Neuronal stem cell (in vitro differentiated cells): ENCODE data around the gene PCDHGB1.
"Not testable (repeated sequence)": the region's sequence is repeated elsewhere in the genome, so short reads cannot be mapped to it uniquely, and the experiment has no call there.

ENCODE experiments used
- DNase-seq: peaks from one replicate; pipeline ENCODE4 v3.0.0-alpha.2; 2013; ENCODE audit warnings: low spot score
- H2AFZ ChIP-seq: one replicate; pipeline ENCODE4 v1.6.1; 2013; ENCODE audit warnings: mild to moderate bottlenecking, low read length, inconsistent platforms
- H2AK5ac ChIP-seq: 2 replicates; pipeline ENCODE4 v1.6.1; 2013; ENCODE audit warnings: low read depth, mild to moderate bottlenecking, inconsistent platforms, low read length, moderate library complexity, mixed read lengths
- H2BK120ac ChIP-seq: 2 replicates; pipeline ENCODE4 v1.6.1; 2013; ENCODE audit warnings: low read depth, mild to moderate bottlenecking, inconsistent platforms, low read length, moderate library complexity, mixed read lengths
- H2BK12ac ChIP-seq: one replicate; pipeline ENCODE4 v1.6.1; 2013; ENCODE audit warnings: low read length, inconsistent platforms
- H2BK15ac ChIP-seq: 2 replicates; pipeline ENCODE4 v1.6.1; 2013; ENCODE audit warnings: mild to moderate bottlenecking, low read length, inconsistent platforms, mixed read lengths
- H2BK5ac ChIP-seq: one replicate; pipeline ENCODE4 v1.6.1; 2013; ENCODE audit warnings: inconsistent platforms, mild to moderate bottlenecking, low read length, moderate library complexity
- H3K14ac ChIP-seq: one replicate; pipeline ENCODE4 v1.6.1; 2013; ENCODE audit warnings: low read length, inconsistent platforms
- H3K18ac ChIP-seq: 2 replicates; pipeline ENCODE4 v1.6.1; 2013; ENCODE audit warnings: low read length, inconsistent platforms
- H3K23ac ChIP-seq: 2 replicates; pipeline ENCODE4 v1.6.1; 2013; ENCODE audit warnings: low read depth, mild to moderate bottlenecking, mixed read lengths, low read length, inconsistent platforms; ENCODE audit not compliant: poor library complexity
- H3K27ac ChIP-seq: replicated peaks from 3 replicates; pipeline ENCODE4 v1.5.1; 2013; ENCODE audit warnings: low read length, inconsistent platforms
- H3K27me3 ChIP-seq, 3 experiments: 2 replicates each; pipeline ENCODE4 v1.6.1; 2013; ENCODE audit warnings: low read length in 3 of 3, mild to moderate bottlenecking in 2 of 3, inconsistent platforms in 1 of 3, low read depth in 1 of 3, mixed read lengths in 1 of 3, moderate library complexity in 1 of 3; ENCODE audit not compliant: control insufficient read depth in 3 of 3, insufficient read depth in 3 of 3
- H3K36me3 ChIP-seq, 2 donors: replicated peaks in 1 of 2; 2 replicates each; pipeline ENCODE4 v1.6.1; 2013; ENCODE audit warnings: low read length in 2 of 2; ENCODE audit not compliant: control insufficient read depth in 2 of 2, insufficient read depth in 2 of 2
- H3K4ac ChIP-seq: 2 replicates; pipeline ENCODE4 v1.6.1; 2013; ENCODE audit warnings: inconsistent platforms, mild to moderate bottlenecking, low read length, moderate library complexity
- H3K4me1 ChIP-seq, 2 donors: 1 replicate in 1 of 2; 2 replicates in 1 of 2; pipeline ENCODE4 v1.6.1; 2013; ENCODE audit warnings: low read length in 2 of 2, low read depth in 1 of 2; ENCODE audit not compliant: control insufficient read depth in 2 of 2, insufficient read depth in 1 of 2
- H3K4me2 ChIP-seq: one replicate; pipeline ENCODE4 v1.6.1; 2013; ENCODE audit warnings: mild to moderate bottlenecking, low read length, inconsistent platforms; ENCODE audit not compliant: insufficient read depth, poor library complexity, severe bottlenecking
- H3K4me3 ChIP-seq, 2 donors: 2 replicates each; pipeline ENCODE4 v1.5.1; 2013; ENCODE audit warnings: low read length in 2 of 2, mild to moderate bottlenecking in 2 of 2, inconsistent platforms in 1 of 2, moderate library complexity in 1 of 2
- H3K79me1 ChIP-seq: one replicate; pipeline ENCODE4 v1.6.1; 2013; ENCODE audit warnings: low read depth, mild to moderate bottlenecking, inconsistent platforms, low read length, moderate library complexity
- H3K9ac ChIP-seq: one replicate; pipeline ENCODE4 v1.6.1; 2013; ENCODE audit warnings: mild to moderate bottlenecking, low read depth, low read length, inconsistent platforms; ENCODE audit not compliant: poor library complexity
- H3K9me3 ChIP-seq, 2 donors: replicated peaks in 1 of 2; 2 replicates each; pipeline versions ENCODE3 to v1.6.1; 2013; ENCODE audit warnings: low read length in 2 of 2, mild to moderate bottlenecking in 2 of 2, inconsistent platforms in 1 of 2, low read depth in 1 of 2, mixed read lengths in 1 of 2, moderate library complexity in 1 of 2; ENCODE audit not compliant: control insufficient read depth in 2 of 2, insufficient read depth in 1 of 2
- H4K8ac ChIP-seq: one replicate; pipeline ENCODE4 v1.6.1; 2013; ENCODE audit warnings: low read depth, mild to moderate bottlenecking, inconsistent platforms, low read length, moderate library complexity
- H4K91ac ChIP-seq: one replicate; pipeline ENCODE4 v1.6.1; 2013; ENCODE audit warnings: low read length, low read depth, mild to moderate bottlenecking, inconsistent platforms; ENCODE audit not compliant: poor library complexity
- WGBS, 2 donors: extraction: QIAGEN DNeasy Blood & Tissue Kit; methylation state at CpG; one replicate each; pipeline ENCODE4 v1.1.7; 2013; ENCODE audit warnings: missing lambda C conversion rate in 2 of 2, mixed read lengths in 1 of 2; ENCODE audit not compliant: insufficient read length in 2 of 2, insufficient replicate concordance in 1 of 2; ENCODE audit errors: extremely low coverage in 2 of 2; 5-methylcytosine and 5-hydroxymethylcytosine counted together

The PCDHGB1 gene

GRCh38 chr5:141316963-141317362 lies 32.9 kb upstream of the PCDHGB1 start:
- not testable (repeated sequence) for H4K91ac ChIP-seq, H3K18ac ChIP-seq, H2BK120ac ChIP-seq, H2BK15ac ChIP-seq, H3K4me2 ChIP-seq, H3K23ac ChIP-seq, H3K14ac ChIP-seq, H3K4me3 ChIP-seq, H3K27me3 ChIP-seq, H2AK5ac ChIP-seq, H3K4me1 ChIP-seq, H2BK5ac ChIP-seq, H3K27ac ChIP-seq, H3K79me1 ChIP-seq, H3K9ac ChIP-seq, H2BK12ac ChIP-seq, DNase-seq, H4K8ac ChIP-seq, H3K4ac ChIP-seq, H2AFZ ChIP-seq
- Histone ChIP-seq H3K36me3 (peaks cover 16 to 60% of the 10 kb centered on the region in 2 donors), H3K9me3 (peaks cover 22 to 78% of the 10 kb centered on the region in 2 donors)
- no CpG with 5 or more reads among the region's 4 CpGs for WGBS, 2 donors

DNA sequence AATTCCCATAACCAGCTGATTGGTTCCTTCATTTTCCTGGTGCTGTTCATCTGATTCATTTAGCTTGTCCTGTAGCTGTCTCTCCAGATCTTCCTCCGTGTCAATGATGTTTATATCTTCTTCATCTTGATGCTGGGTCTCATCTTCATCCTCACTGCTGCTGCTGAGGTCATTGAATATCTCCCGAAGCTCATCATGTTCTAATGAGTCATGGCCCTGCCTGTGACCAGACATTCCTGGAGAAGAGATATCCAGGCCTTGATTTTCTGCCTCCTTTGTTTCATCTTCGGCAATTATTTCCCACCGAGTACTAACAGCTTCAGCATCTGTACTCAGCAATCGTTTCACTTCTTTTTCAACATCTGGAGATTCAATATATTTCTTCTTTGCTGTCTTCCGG lies 30.7 kb upstream of the PCDHGB1 start:
- Histone ChIP-seq H3K36me3 (peaks cover 16 to 52% of the 10 kb centered on the region in 2 donors), H3K18ac (no peak overlapping the region), H3K4me2 (no peak overlapping the region), H3K4me1 (peaks cover 0 to 1% of the 10 kb centered on the region in 2 donors), H2BK5ac (no peak overlapping the region), H3K9ac (no peak overlapping the region), H3K79me1 (no peaks in the 10 kb centered on the region), H3K23ac (no peak overlapping the region), H4K91ac (no peak overlapping the region), H3K14ac (no peak overlapping the region), H2BK15ac (no peak overlapping the region), H4K8ac (no peak overlapping the region), H2AFZ (no peak overlapping the region), H3K4ac (no peak overlapping the region), H2AK5ac (no peak overlapping the region), H3K27me3 (no peaks in the 10 kb centered on the region), H3K4me3 (peak overlapping the region in 1 of 2 donors; percentile 64), H2BK120ac (no peak overlapping the region), H2BK12ac (no peak overlapping the region), H3K9me3 (peaks cover 22 to 61% of the 10 kb centered on the region in 2 donors), H3K27ac (no peak overlapping the region)
- no peak for DNase-seq
- no CpG with 5 or more reads among the region's 6 CpGs for WGBS, 2 donors

- no peak overlapping the region for H2AK5ac ChIP-seq
- peaks cover 0 to 1% of the 10 kb centered on the region in 2 donors for H3K4me1 ChIP-seq
- H3K14ac ChIP-seq, result no peak overlapping the region
- H4K8ac ChIP-seq, result no peak overlapping the region
- H3K36me3 ChIP-seq, result peaks cover 16 to 47% of the 10 kb centered on the region in 2 donors
- no peak overlapping the region for H3K27ac ChIP-seq
- H2BK12ac ChIP-seq, result no peak overlapping the region
- DNase-seq, result no peak
- peak overlapping the region; percentile 29 for H3K4me2 ChIP-seq
- no peaks in the 10 kb centered on the region for H3K27me3 ChIP-seq
- H2BK15ac ChIP-seq, result no peak overlapping the region
- H2BK120ac ChIP-seq, result no peak overlapping the region
- H3K79me1 ChIP-seq, result no peaks in the 10 kb centered on the region
- H2AFZ ChIP-seq, result no peak overlapping the region
- peaks cover 22 to 57% of the 10 kb centered on the region in 2 donors for H3K9me3 ChIP-seq
- no peak overlapping the region for H3K9ac ChIP-seq
- H3K4me3 ChIP-seq, result peak overlapping the region; percentile 41 to 64
- no peak overlapping the region for H3K18ac ChIP-seq
- no peak overlapping the region for H3K4ac ChIP-seq
- WGBS, 2 donors, result no CpG with 5 or more reads among the region's 5 CpGs
- no peak overlapping the region for H2BK5ac ChIP-seq
- no peak overlapping the region for H4K91ac ChIP-seq
- H3K23ac ChIP-seq, result no peak overlapping the region
Measured at GRCh38 chr5:141319699-141320098, 30.2 kb upstream of the PCDHGB1 start.

- H3K18ac ChIP-seq, result peak within 1 kb of the TSS; percentile 94
- H3K9me3 ChIP-seq, result peaks cover 19 to 52% of the 10 kb centered on the region in 2 donors
Measured at GRCh38 chr5:141320225-141321169, 29.4 kb upstream of the PCDHGB1 start, which contains the start of gene TAF7. TSS of gene TAF7 (minus strand) at chr5:141320784. CDS start at chr5:141320044, 740 bp downstream.

More at GRCh38 chr5:141320225-141321169, 29.4 kb upstream of the PCDHGB1 start, which contains the start of gene TAF7:
- Histone ChIP-seq H3K36me3 (peaks cover 15 to 40% of the 10 kb centered on the region in 2 donors), H3K27me3 (no peaks in the 10 kb centered on the region), H3K4ac (no peak within 1 kb of the TSS), H3K79me1 (no peaks in the 10 kb centered on the region), H3K4me3 (peak within 1 kb of the TSS; percentile 64 to 91), H2AK5ac (no peak within 1 kb of the TSS), H2BK5ac (no peak within 1 kb of the TSS), H4K91ac (no peak within 1 kb of the TSS), H3K14ac (no peak within 1 kb of the TSS), H2BK15ac (no peak within 1 kb of the TSS), H2BK12ac (no peak within 1 kb of the TSS), H4K8ac (no peak within 1 kb of the TSS), H3K27ac (peak within 1 kb of the TSS; percentile 83), H2AFZ (peak within 1 kb of the TSS; percentile 90), H3K4me1 (peaks cover 0 to 1% of the 10 kb centered on the region in 2 donors), H3K9ac (no peak within 1 kb of the TSS), H2BK120ac (no peak within 1 kb of the TSS), H3K4me2 (peak within 1 kb of the TSS; percentile 65), H3K23ac (peak within 1 kb of the TSS; percentile 94)
- DNase-seq, result peak; percentile 93
- WGBS, 2 donors, result no CpG with 5 or more reads among the region's 67 CpGs
